HEK293T (cell line): ENCODE data around the gene SUGCT.

ENCODE experiments used
- CTCF ChIA-PET: fragments of 350-600 bp; formaldehyde crosslinking; extraction: SDS; loops from one replicate; lab custom pipeline; 2021; ENCODE audit warnings: antibody characterized with exemption, inconsistent platforms; lab: Yijun Ruan, JAX
- POLR2A ChIA-PET: fragments of 350-600 bp; formaldehyde crosslinking; extraction: SDS; loops from one replicate; lab custom pipeline; 2020; ENCODE audit warnings: antibody characterized with exemption, inconsistent platforms; lab: Yijun Ruan, JAX
- DNase-seq: peaks from one replicate; pipeline ENCODE4 v3.0.0; 2012; ENCODE audit warnings: mixed read lengths; ENCODE audit errors: extremely low spot score
- ARNT ChIP-seq: fragments of 450-650 bp; IDR thresholded peaks from 2 replicates; pipeline ENCODE4 v1.6.1; 2017; ENCODE audit warnings: mild to moderate bottlenecking
- BHLHE40 ChIP-seq: fragments of 450-650 bp; IDR thresholded peaks from 2 replicates; pipeline ENCODE4 v1.6.1; 2016; ENCODE audit warnings: mild to moderate bottlenecking, moderate library complexity, borderline replicate concordance
- CTBP1 ChIP-seq: fragments of 450-650 bp; IDR thresholded peaks from 2 replicates; pipeline ENCODE4 v1.6.1; 2016; ENCODE audit warnings: borderline replicate concordance
- ELF4 ChIP-seq: fragments of 450-650 bp; IDR thresholded peaks from 2 replicates; pipeline ENCODE4 v1.6.1; 2017; ENCODE audit warnings: antibody characterized with exemption
- FOXA1 ChIP-seq: fragments of 450-650 bp; IDR thresholded peaks from 2 replicates; pipeline ENCODE4 v1.6.1; 2016; ENCODE audit warnings: mild to moderate bottlenecking
- FOXK2 ChIP-seq: fragments of 450-650 bp; IDR thresholded peaks from 2 replicates; pipeline ENCODE4 v1.6.1; 2016; ENCODE audit warnings: mild to moderate bottlenecking
- FOXM1 ChIP-seq: fragments of 450-650 bp; IDR thresholded peaks from 2 replicates; pipeline ENCODE4 v1.6.1; 2017; ENCODE audit warnings: mild to moderate bottlenecking, borderline replicate concordance
- HDGF ChIP-seq: fragments of 450-650 bp; IDR thresholded peaks from 2 replicates; pipeline ENCODE4 v1.6.1; 2017; ENCODE audit warnings: antibody characterized with exemption, borderline replicate concordance
- L3MBTL2 ChIP-seq: fragments of 450-650 bp; conservative IDR thresholded peaks from 2 replicates; pipeline ENCODE4 v1.6.1; 2016; ENCODE audit warnings: mild to moderate bottlenecking
- LEF1 ChIP-seq: fragments of 450-650 bp; IDR thresholded peaks from 2 replicates; pipeline ENCODE4 v1.6.1; 2017; ENCODE audit warnings: mild to moderate bottlenecking, borderline replicate concordance
- NFRKB ChIP-seq: fragments of 450-650 bp; IDR thresholded peaks from 2 replicates; pipeline ENCODE4 v1.6.1; 2016; ENCODE audit warnings: mild to moderate bottlenecking, moderate library complexity
- SP1 ChIP-seq: fragments of 450-650 bp; IDR thresholded peaks from 2 replicates; pipeline ENCODE4 v1.6.1; 2017
- SUZ12 ChIP-seq: fragments of 450-650 bp; IDR thresholded peaks from 2 replicates; pipeline ENCODE4 v1.6.1; 2016; ENCODE audit warnings: mild to moderate bottlenecking
- TARDBP ChIP-seq: fragments of 450-650 bp; IDR thresholded peaks from 2 replicates; pipeline ENCODE4 v1.6.1; 2016
- ZNF384 ChIP-seq: fragments of 450-650 bp; IDR thresholded peaks from 2 replicates; pipeline ENCODE4 v1.6.1; 2016
- TF ChIP-seq, protein P1 (sequence below): fragments of 450-650 bp; IDR thresholded peaks from 2 replicates; pipeline ENCODE4 v1.6.1; 2016

SUGCT gene

GRCh38 chr7:40192036-40192435, 57.2 kb downstream of the SUGCT start:
- ChIA-PET POLR2A (no interaction called here), CTCF (no interaction called here)
- no peak for TF ChIP-seq SP1
- no peak for TF ChIP-seq ARNT
- no peak for TF ChIP-seq CTBP1
- TF ChIP-seq FOXA1 = no peak
- no peak for TF ChIP-seq SUZ12
- no peak for TF ChIP-seq NFRKB
- no peak for TF ChIP-seq HDGF
- TF ChIP-seq, protein P1, sequence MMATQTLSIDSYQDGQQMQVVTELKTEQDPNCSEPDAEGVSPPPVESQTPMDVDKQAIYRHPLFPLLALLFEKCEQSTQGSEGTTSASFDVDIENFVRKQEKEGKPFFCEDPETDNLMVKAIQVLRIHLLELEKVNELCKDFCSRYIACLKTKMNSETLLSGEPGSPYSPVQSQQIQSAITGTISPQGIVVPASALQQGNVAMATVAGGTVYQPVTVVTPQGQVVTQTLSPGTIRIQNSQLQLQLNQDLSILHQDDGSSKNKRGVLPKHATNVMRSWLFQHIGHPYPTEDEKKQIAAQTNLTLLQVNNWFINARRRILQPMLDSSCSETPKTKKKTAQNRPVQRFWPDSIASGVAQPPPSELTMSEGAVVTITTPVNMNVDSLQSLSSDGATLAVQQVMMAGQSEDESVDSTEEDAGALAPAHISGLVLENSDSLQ = no peak
- DNase-seq = no peak

GRCh38 chr7:40194745-40195144, 59.9 kb downstream of the SUGCT start:
- DNase-seq = no peak
- TF ChIP-seq L3MBTL2 = no peak
- no peak for TF ChIP-seq BHLHE40
- TF ChIP-seq SUZ12 = no peak
- TF ChIP-seq LEF1 = no peak
- TF ChIP-seq FOXA1 = no peak
- TF ChIP-seq CTBP1 = no peak
- no peak for TF ChIP-seq FOXM1
- TF ChIP-seq ARNT = no peak
- no peak for TF ChIP-seq ZNF384
- TF ChIP-seq, protein P1 = no peak
- no peak for TF ChIP-seq TARDBP
- no peak for TF ChIP-seq HDGF
- no peak for TF ChIP-seq FOXK2
- ChIA-PET POLR2A (no interaction called here), CTCF (no interaction called here)

GRCh38 chr7:40197527-40197926, 62.7 kb downstream of the SUGCT start:
- POLR2A ChIA-PET = no interaction called here
- no peak for DNase-seq
- TF ChIP-seq CTBP1 = no peak
- no peak for TF ChIP-seq ARNT
- TF ChIP-seq, protein P1 = no peak
- TF ChIP-seq SP1 = no peak
- no peak for TF ChIP-seq FOXA1
- TF ChIP-seq LEF1 = no peak
- no peak for TF ChIP-seq NFRKB
- no peak for TF ChIP-seq ELF4
- no peak for TF ChIP-seq FOXM1
- no peak for TF ChIP-seq FOXK2
- no peak for TF ChIP-seq SUZ12
- no peak for TF ChIP-seq TARDBP
- CTCF ChIA-PET = no interaction called here

GRCh38 chr7:40199076-40199802, 64.4 kb downstream of the SUGCT start:
- ChIA-PET POLR2A (no interaction called here), CTCF (interaction anchor here (0.6 kb wide), 1 partner anchor 1503 kb away, joined by 3 read pairs; the partner anchor contains the start of gene INHBA)
- TF ChIP-seq ARNT (no peak), ELF4 (no peak), LEF1 (no peak), FOXK2 (no peak), L3MBTL2 (no peak), FOXM1 (no peak)
- TF ChIP-seq, protein P1 = no peak
- DNase-seq = no peak

GRCh38 chr7:40200791-40201190, 66.0 kb downstream of the SUGCT start:
- no peak for DNase-seq
- TF ChIP-seq FOXK2 (no peak), NFRKB (no peak), HDGF (no peak), L3MBTL2 (no peak), CTBP1 (no peak), LEF1 (no peak), TARDBP (no peak), SP1 (no peak), ZNF384 (no peak)
- POLR2A ChIA-PET = no interaction called here
- CTCF ChIA-PET = interaction anchor here (0.7 kb wide), 1 partner anchor 339 kb away, joined by 3 read pairs; no protein-coding TSS in a partner anchor

- no peak for DNase-seq
- CTCF ChIA-PET = no interaction called here
- TF ChIP-seq BHLHE40 (no peak), TARDBP (no peak), FOXK2 (no peak), CTBP1 (no peak), HDGF (no peak)
- POLR2A ChIA-PET = no interaction called here
Observed at GRCh38 chr7:40202851-40203250, 68.0 kb downstream of the SUGCT start.
